NCI-H187 (cell line): Measurements from ENCODE around the gene KCTD17.

ENCODE experiments used
- DNase-seq, 2 experiments: peaks; one replicate each; lab custom pipeline; 2025; lab: John Stamatoyannopoulos, UW

The KCTD17 gene

DNA sequence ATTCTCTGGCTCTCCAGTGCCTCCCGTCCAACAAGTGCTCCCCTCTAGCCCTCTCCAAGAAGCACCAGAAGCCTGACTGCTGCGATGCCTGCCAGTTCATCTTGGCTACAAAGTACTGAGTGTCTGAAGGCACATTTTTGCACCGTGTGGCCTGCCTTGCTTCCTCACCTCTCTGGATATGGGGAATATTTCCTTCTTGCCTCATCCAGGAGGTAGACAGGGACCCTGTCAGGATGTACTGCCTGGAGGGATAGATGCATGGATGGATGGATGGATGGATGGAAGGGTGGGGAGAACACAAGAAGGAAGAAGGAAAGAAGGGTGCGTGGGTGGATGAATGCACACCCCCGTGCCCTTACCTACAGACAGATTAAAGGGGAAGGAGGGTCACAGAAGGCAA, 27.6 kb downstream of the KCTD17 start:
- no peak for DNase-seq

DNA sequence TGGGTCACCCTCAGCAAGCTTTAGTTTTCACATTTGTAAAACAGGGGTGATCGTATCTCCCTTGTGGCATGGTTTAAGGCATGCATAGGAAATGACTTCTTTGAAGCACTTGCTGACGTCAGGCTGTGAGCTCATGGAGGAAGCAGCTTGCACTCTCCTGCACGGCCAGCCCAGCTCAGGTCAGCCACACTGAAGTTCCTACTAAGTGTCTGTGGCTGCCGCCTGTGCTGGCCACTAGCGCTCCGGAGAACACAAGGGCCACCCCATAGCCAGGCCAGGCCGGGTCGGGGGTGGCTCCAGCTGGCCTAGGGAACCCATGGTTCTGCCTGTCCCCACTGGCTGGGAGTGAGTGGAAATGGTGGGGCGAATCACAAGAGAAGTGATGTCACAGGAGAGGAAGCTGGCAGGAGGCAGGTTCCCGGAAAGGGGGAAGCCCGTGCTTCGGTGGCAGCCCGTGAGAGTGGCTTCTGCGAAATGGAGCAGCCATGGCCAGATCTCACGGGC, 28.2 kb downstream of the KCTD17 start:
- DNase-seq: no peak

DNA sequence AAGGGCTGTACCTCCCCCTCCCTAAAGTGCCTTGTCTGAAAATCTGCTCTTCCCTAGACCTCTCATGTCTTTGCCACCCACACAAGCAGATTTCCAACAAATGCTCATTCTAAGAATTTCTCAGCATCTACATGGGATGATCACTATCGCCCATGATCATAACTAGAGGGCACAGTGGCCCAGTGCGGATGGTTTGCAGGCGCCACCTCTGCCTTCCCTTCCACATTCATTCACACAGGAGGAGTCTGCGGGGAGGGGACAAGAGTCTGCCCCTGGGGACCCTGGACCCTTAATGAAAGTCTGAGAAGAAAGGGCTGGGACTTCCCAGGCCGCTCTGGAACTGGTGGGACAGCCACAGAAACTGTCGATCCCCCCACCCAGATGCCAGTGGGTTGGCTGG, 28.9 kb downstream of the KCTD17 start:
- no peak for DNase-seq

DNA sequence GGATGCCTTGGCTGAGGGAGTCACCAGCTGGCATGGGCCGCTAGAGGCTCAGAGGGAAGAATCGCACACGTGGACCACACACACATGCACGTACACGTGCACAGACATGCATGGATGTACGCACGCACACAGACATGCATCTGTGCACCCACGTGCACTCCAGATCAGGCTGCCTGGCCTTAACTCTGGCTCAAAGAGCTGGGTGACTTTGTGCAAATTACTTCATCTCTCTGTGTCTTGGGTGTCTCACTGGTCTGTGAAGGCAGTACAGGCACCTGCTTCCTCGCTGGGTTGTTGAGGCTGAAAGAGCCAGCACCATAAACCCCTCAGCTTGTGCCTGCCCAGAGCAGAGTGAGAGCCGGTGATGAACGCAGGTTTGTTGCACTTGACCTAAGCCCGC, 29.3 kb downstream of the KCTD17 start:
- no peak for DNase-seq

DNA sequence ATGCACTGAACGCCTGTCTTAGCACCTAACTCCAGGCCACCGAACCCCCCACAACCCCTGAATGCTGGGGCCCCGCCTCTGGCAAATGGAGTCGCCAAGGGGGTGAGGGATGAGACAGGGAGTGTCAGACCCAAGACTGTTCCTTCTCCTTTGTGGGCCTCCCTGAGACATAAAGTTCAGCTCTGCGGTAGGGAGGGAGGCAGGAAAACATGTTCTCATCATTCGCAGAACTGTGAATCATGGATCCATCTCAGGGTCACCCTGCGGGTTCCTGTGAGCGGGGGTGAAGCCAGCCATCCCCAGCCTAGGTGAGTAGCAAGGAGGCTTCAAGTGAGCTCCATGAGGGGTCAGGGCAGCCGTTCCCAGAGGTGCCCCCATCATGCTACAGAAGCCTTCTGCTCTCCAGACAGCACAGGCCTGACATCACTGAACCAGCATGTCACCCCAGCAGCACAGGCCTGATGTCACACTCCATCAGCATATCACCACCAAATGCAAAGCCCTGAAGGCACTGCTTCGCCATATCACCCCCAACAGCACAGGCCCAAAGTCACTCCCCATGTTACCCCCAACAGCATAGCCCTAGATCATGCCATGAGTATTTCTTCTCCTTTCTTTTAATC, 30.8 kb downstream of the KCTD17 start:
- DNase-seq: no peak

DNA sequence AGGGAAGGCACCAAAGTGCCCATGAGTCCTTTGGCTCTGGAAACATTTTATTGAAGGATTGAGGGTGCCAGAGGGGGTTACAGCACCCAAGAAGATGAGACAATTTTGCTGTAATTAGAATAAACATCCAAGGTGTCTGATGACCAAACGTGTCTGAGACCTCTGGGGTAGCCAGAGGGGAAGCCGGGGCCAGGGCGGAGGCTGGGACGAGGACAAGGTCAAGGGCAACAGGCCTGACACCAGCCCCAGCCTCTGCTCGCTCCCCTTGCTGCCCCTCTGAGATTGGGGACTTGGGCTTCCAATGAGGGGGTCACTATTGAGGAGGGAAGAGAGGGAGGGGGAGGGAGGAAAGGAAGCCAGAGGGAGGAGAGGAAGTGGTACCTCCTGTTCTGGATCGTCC, 32.4 kb downstream of the KCTD17 start:
- no peak for DNase-seq

DNA sequence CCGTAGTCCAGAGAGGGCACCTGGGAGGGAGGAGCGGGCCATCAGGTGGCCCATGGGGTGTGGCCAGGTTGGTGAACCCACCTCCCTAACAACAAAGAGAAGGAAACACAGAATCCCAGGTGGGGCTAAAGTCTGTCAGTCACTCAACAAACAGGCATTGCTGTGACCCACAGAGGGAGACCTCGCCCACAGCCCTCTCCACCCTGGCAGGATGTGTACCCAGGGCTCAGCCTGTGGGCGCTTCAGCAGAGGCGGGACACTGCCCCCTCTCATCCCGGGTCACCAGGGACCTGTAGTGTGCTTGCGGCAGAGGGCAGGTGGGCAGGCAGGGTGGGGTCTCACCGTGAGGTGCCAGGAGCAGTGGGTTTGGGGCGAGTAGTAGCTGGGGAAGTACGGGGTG, 32.8 kb downstream of the KCTD17 start:
- DNase-seq: no peak

DNA sequence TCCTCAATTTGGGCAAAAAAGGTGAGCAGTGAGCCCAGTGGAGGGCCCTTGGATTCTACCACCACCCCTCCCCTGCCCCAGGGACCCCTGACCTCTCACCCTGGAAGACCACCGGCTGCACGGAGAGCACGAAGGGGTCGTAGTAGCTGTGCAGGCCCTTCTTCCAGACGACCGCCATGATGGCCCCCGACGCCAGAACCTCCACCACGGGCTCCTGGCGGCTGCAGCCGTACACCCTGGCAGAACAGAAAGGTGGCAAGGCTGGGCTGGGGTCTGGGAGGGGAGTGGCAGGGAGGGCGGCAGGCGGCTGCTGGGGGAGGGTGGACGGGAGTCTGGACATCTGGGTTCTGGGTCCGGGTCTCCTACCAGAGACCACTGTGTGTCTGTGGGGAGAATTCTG, 34.6 kb downstream of the KCTD17 start:
- DNase-seq: no peak

DNA sequence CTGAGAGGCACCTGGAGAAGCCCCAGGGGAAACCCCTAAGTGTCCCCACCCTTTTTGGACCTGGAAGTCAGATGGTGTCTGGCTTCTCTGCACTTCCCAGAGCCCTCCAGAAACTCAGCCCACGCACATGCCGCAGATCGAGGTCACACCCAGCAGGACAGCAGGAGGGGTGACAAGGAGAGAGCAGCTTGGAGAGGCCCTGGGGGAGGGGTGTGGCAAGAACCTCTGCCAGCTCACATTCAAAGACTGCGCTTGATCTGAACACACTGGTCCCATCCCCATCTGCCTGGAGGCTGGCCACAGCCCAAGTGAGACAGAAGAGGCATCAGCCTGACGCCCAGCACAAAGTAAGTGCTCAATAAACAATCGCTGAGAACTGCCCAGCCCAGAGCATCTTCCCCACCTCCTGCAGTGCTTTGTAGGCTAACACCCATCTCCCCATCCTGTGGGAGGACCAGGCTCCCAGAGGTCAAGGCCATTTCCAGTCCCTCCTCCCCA, 36.6 kb downstream of the KCTD17 start:
- DNase-seq: peak in 1 of 2 experiments; percentile 16

DNA sequence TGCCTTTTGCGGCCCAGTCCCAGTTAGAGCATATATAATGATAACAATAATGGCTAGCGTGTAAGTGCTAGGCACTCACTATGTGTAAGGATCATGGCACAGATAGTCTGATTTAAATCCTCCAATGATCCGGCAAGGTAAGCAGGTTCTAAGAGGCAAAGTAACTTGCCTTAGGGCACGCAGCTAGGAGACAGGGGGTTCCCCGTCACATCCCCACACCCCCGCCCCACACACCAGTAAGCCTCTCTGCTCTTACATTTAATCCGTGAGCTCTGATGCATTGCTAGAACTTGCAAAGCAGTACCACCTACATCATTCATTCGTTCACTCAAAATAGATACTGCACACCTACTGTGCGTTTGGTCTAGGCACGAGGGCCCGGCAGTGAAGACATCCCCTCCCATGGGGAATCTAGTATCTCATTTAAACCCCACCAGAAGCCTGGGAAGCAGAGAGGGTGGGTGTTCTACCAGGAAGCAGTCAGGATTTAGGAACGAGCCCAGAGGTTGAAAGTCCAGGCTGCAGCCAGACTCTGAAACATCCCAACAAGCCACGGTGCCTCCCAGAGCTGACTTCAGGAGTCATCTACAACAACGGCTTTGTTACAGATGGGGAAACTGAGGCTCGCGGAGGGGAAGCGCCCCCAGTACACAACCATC, 37.3 kb downstream of the KCTD17 start:
- no peak for DNase-seq

DNA sequence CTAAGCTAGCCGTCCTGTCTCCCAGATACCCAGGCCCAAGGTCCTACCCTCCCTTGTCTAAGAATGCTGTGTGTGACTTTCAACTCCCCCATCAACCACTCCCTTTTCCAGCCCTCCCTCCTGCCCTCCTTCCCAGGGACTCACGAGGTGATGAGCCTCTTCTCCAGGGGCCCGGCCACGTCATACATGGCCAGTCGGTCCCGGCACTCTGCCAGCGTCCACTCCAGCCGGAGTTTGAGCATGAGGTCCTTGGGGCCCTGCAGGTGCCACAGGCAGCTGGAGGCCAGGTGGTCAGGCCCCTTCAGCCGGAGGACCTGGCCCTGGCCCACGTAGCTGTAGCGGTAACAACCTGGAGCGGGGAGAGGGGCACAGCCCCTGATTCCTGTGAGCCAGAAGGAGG, 37.9 kb downstream of the KCTD17 start:
- no peak for DNase-seq

DNA sequence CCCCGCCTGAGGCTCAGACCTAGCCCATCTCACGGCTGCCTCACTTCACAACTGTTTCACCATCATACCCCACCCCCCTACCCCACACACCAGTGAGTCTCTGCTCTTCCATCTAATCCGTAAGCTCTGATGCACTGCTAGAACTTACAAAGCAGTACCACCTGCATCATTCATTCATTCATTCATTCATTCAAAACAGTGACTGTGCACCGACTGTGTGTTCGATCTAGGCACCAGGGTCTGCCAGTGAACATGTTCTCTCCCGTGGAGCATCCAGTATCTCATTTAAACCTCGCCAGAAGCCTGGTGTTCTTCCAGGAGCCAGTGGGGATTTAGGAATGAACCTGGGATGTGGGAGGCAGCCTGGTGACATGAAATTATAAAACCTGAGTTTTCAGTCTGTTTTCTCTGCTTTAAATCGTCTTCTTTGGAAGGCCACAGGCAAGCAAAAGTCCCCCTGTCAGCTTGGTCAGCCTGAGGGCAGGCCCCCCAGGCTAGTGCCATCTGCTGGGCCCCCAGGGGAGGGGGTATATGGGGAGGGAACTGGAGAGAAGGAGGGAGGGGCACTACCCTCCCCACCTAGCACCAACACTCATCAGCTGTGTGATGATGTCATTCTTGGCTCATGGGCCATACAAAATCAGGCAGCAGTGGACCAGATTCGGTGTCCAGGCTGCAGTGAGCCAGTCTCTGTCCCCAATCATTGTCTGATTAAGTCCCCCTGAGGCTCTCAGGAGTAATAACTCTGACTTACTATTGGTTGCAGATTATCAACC, 39.6 kb downstream of the KCTD17 start:
- DNase-seq: no peak

DNA sequence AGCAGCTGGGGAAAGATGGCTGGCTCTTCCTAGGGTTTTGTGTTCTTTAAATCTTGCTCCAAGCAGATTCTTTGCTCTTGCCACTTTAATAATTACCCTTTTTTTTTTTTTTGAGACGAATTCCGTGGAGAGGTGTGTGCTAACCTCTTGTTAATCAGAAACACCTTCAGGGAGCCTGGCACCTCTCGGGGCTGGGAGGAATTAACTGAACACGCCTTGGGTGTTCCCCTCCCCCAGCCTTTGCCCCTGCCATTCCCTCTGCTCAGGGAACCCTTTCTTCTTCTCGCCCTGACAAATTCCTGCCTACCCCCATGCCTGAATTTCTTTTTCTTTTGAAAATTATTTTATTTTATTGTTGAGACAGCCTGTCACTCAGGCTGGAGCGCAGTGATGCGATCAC, 40.5 kb downstream of the KCTD17 start:
- no peak for DNase-seq

DNA sequence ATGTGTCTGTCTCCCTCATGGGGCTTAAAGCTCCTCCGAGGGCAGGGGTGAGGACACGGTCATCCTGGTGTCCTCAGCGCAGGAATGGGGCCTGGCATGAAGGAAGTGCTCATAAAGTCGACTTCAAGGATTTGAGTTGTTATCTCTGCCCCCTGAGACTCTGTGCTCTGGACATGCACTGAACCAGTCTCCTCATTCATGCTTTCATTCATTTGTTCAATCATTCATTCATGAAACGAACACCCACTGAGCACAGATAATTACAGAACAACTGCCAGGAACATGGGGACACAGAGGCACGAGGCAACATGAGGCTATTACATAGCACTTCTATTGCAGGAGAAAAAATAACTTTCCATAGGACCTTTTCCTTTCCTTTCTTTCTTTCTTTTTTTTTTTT, 41.5 kb downstream of the KCTD17 start:
- no peak for DNase-seq

DNA sequence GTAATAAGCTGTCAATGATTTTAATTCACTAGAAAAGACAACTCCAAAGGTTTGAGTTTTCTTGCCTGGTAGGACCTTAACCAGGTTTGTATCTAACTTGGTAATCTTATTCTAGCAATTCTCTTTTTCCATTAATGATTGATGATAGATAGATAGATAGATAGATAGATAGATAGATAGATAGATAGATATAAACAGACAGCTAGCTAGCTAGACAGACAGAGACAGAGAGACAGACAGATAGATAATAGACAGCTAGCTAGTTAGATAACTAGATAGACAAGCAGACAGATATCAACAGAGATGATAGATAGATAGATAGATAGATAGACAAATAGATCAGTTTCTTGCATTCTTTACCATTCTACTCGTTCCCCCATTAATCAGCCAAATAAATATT, 42.7 kb downstream of the KCTD17 start:
- no peak for DNase-seq

DNA sequence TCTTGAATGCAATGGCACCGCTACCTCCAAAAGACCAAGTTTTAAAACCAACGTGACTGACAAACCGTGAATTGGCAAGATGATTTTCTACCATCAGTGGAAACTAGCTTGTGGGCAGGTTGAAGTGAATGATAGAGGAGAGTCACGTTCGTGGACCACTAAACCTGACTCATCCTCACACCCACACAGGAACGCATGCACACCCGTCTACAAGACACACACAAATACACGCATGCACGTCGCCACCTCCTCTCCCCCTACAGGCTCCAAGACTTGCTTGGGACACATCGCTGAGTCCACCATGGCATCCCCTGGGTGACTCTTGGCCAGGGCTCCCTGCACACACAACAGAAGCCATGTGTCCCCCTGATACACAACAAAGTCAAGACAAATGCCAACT, 43.6 kb downstream of the KCTD17 start:
- DNase-seq: no peak

DNA sequence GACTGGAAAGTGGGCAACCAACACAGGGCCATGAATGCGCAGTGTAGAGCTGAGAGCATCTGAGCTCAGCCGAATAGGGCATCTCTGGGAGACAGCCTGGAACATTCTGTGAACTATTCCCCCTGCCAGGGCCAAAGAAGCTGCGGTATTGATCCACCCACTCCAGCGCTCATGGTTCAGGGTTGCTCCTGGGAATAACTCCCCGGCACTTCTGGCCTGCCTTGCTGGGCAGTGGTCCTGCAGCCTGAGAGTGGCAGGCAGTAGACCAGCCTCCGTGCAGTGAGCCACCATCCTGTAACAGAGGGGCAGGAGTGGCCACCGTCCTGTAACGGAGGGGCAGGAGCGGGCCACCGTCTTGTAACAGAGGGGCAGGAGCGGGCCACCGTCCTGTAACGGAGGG, 45.8 kb downstream of the KCTD17 start:
- no peak for DNase-seq

DNA sequence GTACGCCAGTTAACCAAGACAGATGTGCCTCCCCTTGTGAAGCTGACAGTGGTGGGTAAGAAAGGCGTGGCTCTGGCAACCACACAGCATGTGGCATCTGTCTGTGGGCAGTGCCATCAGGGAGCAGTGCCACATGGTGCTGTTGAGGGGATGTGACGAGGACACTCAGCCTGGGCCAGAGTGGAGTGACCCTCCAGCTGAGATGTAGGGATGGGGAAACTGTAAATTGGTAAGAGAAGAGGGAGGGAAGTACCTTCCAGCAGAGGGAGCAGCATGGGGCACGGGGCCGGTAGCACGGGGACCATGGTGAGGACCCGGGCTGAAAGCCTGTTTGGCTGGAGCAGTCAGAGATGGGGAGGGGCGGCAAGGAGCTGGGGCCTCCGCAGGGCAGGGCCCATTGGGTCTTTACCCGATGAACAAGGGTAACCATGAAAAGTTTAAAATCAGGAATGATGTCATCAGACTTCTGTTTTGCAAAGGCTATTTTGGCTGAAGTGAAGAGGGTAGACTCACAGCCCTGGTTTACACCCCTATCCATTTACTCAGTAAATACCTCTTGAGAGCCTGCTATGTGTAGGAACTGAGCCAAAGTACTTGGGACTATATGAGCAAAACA, 47.5 kb downstream of the KCTD17 start:
- no peak for DNase-seq

DNA sequence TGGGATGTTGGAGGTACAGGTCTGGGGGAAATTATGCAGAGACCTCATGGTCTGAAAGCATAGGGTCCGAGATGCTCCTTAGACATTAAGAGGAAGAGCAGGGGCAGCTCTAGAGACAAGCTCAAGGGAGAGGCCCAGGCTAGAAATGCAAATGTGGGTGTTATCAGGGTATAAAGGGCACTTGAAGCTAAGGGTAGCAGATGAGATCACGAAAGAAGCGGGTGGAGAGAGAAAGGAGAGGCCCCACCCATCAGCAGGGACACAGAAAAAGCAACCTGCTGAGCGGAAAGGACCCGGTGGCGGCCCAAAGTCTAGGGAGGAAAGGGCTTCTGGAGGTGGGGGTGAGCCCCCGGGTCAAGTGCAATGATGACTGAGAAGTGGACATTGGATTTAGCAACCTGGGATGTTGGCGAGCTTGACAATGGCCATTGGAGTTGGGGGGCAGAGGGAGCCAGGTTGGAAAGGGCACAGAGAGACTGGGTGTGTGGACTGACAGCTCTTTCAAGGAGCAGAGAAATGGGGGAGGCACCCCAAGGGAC, 49.1 kb downstream of the KCTD17 start:
- peak; percentile 7 to 37 for DNase-seq

DNA sequence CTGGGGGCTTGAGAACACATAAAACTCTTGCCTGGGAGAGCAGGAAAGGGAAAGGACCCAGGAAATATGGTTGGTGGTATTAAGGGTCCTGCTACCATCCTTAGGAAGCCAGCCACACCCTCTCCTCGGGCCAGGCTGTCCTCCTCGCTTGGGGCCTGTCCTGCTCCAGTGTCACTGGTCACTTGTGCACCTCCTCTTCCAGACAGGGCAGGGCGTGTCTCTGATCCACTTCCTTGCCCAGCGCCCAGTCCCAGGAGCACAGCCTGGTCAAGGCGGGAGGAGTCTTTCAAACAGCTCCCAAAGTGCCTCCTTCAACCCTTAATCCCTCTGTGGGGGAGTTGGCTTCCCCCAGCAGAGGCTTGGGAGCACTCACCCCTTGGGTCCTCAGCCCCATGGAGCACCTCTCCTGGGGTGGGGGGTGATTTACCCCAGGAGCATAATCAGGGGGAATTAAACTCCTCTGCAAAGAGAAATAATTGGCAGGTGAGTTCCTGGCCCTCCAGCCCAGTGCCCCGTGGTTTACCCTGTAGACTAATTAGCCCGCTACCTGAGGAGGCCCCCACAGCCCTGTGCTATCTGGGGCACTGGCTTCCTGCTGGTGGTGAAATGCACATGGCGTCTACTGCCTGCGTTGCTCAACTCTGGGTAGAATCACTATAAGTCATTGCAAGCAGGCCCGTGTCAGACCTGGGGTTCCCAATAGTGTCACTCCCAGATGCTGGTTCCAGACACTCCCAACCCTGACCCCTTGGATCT, 49.9 kb downstream of the KCTD17 start:
- DNase-seq: no peak

DNA sequence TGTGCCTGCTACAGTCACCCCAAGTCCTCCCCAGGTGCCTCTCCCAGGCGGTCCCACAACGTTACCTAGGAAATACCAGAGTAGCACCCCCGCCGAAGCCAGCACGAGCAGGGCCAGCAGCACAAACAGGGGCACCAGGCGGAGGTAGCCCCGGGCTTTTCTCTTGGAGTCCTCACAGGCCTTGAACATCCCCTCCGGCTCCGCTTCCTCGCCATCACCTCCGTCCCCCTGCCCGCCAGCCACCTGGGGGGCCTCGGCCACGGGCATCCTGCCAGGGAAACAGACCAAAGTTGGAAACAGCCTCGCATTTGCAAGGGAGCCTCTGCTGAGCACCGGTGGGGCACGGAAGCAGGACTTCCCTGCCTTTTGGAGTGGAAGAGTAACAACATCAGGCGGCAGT, 51.6 kb downstream of the KCTD17 start:
- DNase-seq: no peak
